HG03457 (cell line): ENCODE results near the gene BAIAP2L1.

Experiments used
- ATAC-seq: cut with Tn5 transposase; IDR thresholded peaks from one replicate; pipeline ENCODE4 v1.9.1; 2021; ENCODE audit warnings: moderate number of reproducible peaks; ENCODE audit not compliant: unreplicated experiment

BAIAP2L1 gene

DNA sequence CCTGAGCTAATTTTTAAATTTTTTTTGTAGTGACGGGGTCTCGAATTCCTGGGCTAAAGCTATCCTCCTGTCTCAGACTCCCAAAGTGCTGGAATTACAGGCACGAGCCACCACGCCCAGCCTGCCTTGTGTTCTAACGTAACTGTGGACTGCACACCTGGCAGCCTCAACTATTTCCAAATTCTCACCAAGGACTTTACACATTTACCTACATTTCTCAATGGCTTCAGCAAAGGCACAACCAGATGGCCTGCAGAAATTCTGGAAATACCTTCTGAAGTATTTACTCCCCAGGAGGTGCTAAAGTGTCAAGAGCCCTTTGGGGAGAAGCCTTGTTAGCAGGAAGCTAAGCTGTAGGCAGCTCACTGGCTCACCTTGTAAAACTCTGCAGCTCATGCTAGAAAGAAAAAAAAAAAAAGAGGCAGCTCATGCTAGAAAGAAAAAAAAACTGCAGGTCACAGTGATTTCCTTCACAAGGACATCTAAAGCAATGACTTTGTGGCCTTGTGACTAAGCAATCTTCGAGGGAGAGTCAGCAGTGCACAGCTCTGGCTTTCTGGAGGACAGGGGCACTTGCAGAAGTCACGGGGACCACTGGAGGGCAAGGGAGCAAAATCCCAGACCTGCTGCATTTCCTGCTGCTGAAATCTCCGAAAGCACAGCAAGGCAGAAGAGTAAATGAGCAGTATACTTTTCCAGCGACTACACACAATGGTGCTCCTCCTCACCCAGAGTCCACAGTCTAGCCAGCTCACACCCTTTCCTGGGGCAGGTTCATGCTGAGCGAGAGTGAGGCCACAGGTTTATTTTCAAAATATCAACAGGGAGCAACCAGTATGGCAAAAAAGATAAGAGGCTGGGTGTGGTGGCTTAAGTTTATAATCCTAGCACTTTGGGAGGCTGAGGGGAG, 40.4 kb downstream of the BAIAP2L1 start:
- ATAC-seq, result no peak

DNA sequence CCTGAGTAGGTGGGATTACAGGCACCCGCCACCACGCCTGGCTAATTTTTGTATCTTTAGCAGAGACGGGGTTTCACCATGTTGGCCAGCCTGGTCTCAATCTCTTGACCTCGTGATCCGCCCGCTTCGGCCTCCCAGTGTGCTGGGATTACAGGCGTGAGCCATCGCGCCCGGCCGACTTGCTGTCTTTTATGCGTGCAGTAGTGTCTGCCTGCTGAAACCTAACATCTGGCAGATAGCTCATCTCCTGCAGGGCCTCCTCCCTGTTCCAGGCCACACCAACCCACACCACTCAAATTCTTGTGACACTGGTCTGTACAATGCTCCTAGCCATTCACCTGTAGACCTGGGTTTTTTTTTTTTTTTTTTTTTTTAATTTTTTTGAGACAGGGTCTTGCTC, 41.5 kb downstream of the BAIAP2L1 start:
- no peak for ATAC-seq

DNA sequence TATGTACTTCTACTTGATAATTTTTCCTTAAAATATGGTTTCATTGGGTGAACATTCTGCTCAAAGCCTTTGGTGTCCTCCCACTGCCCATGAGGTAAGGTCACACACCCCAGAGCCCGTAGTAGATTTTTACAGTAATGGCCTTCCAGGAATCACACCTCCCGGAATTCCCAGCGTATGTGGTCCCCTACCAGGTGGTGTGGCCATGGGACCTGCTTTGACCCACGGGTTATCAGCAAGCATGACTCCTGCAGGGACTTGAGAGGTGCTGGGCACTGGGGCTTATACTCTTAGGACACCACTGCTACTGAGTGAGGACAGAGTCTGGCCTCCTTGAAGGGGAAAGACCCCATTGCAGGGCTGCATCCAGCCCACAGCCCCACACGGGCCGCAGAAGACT, 42.2 kb downstream of the BAIAP2L1 start:
- ATAC-seq, result no peak

DNA sequence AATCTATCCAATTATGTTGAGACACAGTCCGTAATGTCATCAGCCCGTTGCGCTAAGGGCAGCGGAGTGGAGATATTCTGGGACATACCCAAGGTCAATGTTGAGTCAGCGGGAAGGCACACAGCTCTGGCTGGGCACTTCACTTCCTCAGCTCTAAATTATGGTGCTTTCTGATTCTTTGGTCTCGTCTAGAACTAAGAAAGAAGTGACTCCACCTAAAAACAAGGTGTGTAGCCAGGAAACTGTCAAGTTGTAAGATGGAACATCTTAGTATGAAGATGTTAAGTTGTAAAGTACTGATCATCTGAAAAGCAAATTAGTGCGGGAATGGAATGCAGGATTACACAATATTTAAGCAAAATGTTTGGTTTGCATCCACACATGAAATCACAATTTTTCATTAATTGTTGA, 43.1 kb downstream of the BAIAP2L1 start:
- ATAC-seq, result no peak

DNA sequence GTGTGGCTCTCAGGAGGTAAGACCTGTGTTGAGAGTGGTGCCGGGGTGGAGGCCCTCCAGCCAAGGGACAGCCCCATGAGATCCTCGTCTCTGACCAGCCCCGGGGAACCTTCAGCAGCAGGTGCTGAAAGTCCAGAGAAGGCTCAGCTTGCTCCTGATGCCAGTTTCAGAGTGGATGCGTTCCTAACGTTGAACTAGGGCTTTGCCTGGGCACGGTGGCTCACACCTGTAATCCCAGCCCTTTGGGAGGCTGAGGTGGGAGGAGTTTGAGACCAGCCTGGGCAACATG, 45.7 kb downstream of the BAIAP2L1 start:
- no peak for ATAC-seq

DNA sequence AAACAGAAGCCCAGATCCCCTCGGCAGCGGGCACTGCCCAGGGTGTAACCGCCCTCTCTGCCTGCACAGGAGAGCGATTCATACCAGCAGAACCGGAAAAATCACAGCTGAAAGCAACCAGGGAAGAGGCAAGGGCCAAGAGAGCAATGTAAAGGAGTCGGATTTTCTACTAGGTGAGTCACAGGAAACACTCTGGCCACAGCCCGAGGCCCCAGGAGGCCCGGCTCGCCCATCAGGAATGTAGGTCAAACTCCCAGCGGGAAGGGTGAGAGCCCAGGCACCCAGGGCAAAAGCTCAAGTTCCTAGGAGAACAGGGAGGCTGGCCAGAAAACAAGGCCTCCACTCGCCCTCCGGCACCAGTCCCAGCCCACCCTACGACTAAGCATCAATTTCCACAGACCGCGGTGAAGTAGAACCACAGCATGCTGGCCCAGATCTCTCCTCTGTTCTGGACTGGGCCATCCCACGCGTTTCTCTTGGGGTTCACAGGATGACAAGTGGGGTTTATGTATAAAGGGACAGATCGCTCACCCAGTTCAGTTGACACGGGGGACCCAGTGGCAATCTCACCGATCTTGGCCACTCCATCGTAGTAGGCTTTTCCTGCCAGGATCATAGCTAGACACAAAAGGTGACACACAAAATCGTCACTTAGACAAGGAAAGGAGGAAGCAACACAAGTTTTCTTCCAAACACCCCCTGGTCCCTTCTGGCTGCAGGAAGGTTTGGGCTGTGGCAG, 46.2 kb downstream of the BAIAP2L1 start:
- no peak for ATAC-seq

DNA sequence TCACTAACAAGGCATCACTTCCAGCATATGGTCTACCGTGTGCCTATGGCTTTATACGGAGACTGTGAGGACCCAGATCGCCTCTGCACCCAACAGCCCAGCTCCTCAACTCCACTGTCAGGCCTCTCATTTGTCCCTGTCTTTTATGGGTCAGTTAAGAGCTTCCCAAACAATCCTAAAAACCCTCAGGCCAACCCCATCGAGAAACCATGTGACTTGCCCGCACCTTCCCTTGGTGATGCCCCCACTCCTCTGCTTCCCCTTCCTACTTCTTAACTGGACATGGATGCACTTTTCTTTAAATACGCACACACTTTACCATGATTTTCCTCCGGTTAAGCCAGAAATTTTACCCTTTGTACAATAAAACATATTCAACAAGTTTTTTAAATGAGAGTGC, 46.8 kb downstream of the BAIAP2L1 start:
- no peak for ATAC-seq

DNA sequence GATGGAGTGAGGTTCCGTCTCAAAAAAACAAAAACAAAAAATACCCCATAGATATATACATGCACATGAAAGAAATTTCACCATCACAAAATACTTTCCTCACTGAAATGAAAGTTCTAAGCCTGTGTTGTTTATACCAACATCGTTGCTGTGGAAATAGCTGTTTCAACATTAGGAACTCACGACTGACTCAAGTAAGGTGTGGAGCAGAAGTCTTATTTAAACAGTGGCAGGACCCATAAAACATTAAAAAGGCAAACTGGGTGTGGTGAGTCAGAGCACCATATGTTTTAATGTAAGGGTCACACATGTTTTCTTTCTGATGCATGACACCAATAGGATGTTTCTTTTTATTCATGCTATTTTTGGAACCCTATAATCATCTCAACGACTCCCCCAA, 48.3 kb downstream of the BAIAP2L1 start:
- ATAC-seq, result no peak

DNA sequence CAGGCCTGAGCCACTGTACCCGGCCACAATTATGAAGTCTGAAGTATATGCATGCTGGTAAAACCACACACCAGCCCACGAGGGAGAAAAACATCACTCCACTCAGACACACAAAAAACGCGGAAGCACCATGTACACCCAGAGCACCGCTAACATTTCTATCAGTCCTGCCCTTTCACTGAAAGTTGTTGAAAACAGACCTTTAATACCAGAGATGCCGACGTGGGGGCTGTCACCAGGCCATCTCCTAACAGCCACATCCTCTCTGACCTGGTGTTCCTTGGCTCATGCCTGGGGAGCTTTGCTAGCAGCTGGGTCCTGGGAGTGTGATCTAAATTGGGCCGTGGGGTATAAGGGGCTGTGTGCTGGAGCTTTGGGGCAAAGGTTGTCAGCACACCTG, 49.8 kb downstream of the BAIAP2L1 start:
- ATAC-seq, result no peak

DNA sequence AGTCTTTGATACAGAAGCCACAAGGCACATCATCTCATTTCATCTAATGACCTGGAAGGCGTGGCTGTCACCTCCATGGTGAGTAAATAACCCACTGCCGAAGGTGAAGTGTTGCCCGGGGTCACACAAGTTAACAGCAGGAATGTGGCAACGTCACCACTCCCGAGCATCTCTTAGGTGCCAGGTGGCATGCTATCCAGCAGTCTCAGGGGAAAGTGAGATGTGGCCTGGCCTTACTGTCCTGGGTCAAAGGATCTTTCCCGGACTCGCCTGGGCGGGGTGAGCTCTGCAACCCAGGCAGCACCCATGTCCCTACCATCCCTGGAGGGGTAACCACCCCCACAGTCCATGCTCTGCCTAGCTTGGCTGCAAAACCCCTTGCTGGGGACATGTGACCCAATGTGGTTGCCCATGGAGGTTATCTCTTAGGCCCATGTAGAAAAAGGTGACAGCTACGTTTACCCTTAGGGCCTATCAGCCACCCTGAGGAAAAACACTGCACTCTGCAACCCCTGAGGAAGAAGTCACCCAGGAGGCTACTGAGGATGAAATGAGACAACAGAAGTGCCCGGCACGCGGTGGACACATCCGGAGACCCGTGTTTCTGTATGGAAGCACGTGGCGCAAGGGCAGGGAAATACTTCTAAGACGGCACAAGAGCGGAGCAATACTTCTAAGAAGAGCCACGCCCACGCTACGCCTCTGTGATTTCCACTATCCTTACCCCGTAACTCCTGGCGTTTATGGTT, 52.0 kb downstream of the BAIAP2L1 start:
- no peak for ATAC-seq

DNA sequence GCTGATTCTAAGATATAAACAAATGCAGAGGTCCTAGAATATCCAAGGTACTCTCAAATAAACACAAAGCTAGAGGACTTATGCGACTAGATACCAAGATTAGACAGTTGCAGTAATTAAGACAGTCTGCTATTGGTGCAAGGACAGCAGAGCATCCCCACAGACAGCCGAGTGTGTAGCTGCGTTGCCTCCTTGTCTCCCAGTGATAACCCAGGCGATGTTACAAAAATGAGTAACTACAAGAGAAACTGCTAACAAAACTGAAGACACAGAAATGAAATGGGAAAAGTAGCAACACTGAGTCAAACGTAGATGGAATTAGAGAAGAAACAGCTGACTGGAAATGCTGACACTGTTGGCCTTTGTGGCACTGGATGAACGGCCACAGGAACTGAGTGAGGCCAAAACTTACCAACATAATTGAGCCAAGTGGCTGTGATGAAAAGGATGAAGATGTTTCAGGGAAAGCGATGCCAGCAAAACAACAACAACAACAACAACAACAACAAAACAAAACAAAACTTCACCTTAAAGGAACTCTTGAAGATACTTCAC, 54.3 kb downstream of the BAIAP2L1 start:
- ATAC-seq, result no peak

DNA sequence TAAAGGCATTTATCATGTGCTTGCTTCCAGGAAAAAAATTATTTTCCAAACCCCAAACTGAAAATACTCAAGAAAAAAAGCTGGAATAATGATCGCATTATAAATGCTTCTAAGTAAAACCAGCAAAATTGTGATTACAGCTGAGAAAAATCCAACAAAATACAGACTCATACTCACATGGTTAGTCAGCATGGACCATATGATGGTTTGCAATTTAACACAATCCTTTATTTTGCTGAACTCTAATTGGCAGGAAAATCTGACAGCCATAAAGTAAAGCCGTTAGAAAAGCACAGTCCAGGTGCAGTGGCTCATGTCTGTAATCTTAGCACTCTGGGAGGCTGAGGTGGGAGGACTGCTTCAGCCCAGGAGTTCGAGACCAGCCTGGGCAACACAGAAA, 59.8 kb downstream of the BAIAP2L1 start:
- no peak for ATAC-seq

DNA sequence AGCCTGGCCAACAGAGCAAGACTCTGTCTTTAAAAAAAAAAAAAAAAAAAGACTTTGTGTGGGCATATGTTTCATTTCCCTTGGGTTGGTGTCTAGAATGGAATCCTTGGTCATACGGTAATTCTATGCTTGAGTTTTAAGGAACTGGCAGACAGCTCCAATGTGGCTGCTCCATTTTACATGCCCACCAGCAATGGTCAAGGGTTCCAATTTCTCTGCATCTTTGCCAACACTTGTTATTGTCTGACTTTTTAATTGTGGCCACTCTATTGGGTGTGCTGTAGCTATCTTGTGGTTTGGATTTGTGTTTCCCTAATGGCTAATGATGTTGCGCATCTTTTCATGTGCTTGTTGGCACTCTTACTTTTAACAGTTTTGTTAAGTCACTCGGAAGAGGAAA, 61.8 kb downstream of the BAIAP2L1 start:
- no peak for ATAC-seq

DNA sequence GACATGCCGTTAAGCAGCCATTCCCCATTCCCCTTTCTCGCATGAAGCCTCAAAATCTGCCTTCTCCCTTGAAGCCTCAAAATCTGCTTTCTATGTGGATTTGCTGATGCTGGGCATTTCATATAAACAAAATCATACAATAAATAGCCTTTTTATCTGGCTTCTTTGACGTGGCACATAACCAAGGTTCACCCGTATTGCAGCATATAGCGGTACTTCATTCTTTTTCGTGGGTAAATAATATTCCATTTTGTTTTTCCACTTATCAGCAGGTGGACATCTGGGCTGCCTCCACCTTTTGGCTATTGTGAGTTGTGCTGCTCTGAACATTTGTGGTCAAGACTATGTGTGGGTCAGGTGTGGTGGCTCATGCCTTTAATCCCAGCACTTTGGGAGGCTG, 62.4 kb downstream of the BAIAP2L1 start:
- ATAC-seq, result no peak

DNA sequence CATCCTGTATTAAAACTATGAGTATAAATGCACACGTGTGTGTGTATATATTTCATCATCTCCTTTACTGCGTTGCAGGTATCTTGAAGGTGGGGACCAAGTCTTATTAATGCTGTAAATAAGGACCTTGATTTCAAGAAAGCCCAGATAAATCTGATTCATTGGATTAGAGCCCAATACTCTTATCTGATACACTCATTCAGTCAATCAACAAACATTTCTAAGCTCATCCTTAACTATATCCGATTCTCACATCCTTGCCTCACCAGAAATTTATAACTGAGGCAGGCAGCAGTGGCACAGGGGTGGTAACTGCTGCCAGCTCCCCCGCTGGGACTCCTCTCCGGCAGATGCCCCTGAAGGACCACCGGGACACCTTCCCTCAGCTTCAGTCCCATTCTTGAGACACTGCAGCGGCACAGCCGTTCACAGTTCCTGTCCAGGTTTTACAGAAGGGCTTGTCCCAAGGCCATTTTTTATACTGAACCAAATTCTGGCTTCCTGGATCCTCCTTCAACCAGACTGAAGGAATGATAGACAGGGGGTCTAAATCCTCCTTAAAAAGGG, 65.4 kb downstream of the BAIAP2L1 start:
- no peak for ATAC-seq

DNA sequence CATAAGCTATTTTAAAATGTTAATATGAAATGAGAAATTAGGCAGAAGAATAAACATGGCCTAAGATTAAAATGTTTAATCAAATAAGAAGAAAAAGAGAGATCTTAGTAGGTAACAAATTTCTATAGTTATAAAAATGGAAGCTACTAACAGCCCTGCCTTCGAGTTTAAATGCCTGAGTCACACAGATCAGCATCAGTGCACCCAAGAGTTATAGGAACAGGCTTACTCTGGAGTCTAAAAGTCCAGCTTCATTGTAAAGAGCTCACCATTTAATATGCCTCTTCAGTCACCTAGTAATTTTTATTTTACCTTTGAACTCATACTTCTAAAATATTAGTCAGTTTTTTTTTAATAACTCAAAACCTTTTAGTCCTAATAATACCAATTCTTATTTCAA, 66.8 kb downstream of the BAIAP2L1 start:
- ATAC-seq, result no peak

DNA sequence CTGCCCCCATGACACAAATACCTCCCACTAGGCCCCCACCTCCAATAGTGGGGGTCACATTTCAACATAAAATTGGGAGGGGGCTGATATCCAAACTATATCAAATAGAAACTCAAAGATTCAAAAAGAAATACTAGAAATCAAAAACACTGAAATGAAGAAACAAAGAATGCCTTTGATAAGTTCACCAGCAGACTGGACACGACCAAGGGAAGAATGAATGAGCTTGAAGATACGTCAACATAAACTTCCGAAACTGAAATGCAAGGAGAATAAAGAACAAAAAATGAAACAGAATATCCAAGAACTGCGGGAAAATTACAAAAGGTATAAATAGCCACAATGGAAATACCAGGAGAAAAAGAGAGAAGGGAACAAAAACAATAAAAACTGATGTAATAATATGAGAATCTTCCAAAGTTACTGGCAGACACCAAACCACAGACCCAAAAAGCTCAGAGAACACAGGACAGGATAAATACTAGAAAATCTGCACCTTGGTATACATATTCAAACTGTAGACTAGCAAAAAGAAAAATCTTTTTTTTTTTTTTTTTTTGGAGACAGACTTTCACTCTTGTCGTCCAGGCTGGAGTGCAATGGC, 69.9 kb downstream of the BAIAP2L1 start:
- ATAC-seq, result no peak

DNA sequence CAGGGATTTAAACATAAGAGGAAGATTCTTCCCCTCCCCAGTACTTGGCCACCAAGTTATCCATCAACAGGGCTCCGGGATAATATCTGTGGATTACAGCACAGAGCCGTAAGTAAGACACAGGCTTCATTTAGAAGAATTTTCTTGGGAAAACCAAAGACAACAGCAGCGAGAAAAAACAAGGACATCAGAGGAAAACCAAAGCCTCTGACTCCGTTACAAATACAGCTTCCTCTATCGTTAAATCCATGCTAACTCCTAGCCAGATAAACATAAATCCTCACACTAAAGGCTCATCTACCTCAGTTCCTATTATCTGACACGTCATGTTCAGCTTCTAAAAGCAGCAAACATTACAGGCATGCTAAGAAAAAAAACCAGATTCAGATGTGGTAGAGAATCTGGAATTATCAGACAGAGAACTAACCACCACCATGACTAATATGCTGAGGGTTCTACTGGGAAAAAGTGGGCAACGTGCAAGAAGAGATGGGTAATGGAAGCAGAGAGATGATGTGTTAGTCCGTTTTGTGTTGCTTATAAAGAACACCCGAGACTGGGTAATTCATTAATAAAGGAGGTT, 71.0 kb downstream of the BAIAP2L1 start:
- no peak for ATAC-seq

DNA sequence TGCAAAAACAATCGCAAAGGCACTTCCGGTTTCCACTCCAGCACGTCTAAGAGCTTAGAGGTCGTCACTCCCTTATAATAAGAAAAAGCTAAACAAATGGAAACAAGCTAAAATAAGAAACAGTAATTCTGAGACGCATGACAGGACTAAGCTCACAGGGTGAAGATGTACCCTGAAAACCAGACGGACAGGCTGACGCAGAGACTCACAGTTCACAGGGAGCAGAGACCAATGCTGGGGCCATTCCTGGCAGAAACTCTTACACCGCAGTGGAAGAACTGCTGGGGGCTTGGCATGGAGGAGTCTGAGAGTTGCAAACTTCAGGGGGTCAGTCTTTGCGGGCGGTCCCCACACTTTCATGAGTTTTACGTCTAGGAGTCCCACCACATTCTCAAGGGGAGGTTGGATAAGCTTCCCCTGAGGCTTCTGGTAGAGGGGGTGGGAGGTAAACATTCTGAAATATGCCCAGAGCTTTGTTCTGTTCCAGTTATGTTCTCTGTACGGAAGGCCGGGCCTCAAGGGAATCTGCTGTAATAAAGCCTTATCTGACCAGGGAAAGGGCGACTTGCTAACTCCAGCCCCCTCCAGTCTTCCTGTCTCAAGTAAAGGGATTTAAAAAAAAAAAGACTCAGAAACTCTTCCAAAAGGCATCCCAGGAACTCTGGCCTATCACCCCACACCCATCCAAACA, 71.6 kb downstream of the BAIAP2L1 start:
- ATAC-seq, result no peak

DNA sequence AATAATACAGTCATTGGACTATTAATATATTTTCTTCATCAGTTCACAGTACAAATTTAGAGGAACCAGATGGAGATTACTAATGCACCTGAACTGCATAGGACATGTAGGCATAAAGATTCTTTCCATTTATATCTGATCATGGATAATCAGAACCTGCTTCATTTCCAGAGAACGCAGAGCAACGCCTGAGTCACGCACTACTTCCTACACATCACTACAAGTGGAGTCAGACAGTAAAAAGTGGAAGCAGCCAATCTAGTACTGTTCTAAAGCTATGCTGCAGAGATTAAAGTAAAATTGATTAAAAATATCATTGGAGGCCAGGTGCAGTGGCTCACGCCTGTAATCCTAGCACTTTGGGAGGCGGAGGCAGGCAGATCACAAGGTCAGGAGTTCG, 76.1 kb downstream of the BAIAP2L1 start:
- ATAC-seq, result no peak
